SK-N-MC (cell line): ENCODE results near the gene BHLHA15.

ENCODE experiments used
- EZH2 ChIP-seq: fragments of 200-600 bp; sonication (generic); IDR thresholded peaks from one replicate; pipeline ENCODE4 v1.6.1; 2017; ENCODE audit warnings: antibody characterized with exemption
- POLR2AphosphoS5 ChIP-seq: IDR thresholded peaks from 2 replicates; pipeline ENCODE4 v1.6.1; 2012; ENCODE audit warnings: mild to moderate bottlenecking, low read depth, low read length, borderline replicate concordance

DNA sequence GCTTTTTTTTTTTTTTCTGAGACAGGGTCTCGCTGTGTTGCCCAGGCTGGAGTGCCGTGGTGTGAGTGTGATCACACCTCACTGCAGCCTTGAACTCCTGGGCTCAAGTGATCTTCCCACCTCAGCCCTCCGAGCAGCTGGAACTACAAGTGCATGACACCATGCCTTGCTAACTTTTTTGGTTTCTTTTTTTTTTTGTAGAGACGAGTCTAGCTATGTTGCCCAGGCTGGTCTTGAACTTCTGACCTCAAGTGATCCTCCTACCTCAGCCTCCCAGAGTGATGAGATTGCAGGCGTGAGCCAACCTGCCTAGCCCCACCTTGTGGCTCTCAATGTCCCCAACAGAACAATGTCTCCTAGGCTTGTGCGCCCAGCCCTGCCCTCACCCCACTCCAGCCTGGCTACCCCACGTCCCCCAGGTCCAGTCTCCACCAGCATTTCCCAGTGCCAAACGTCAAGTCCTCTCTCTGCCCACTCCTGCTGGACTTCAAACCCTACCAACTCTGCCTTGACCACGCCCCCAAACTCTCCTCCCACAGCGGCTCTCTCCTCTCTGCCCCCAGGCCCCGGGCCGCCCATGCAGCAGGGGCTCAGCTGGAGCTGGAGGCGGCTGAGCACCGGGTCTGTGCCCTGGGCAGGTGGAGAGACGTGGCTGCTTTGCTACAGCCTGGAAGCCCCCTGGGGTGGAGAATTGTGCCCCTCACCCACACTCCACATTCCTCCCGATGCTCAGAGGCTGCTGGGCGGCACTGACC is 18.9 kb downstream of the BHLHA15 start:
- TF ChIP-seq EZH2 (no peak), POLR2AphosphoS5 (no peak)
